Measurements from ENCODE around the gene BACE2. TPM values are rescaled to one million over a fixed set of nuclear protein-coding genes. Genes with fewer than 3 reads are reported as not detected.

Gene BACE2
- total and polyA plus RNA-seq, 2 donors (not counting 1 experiment from before 2014, with no cell fraction given): 18.4 to 40.8 TPM

- Histone ChIP-seq H3K4me2 (replicated peaks; ENCODE audit: low read depth, low read length, poor library complexity, severe bottlenecking) (no peak overlapping the region), H3K36me3 (replicated peaks in 1 of 2; ENCODE audit: control extremely low read depth in 1 of 2, control insufficient read depth in 1 of 2, extremely low read depth in 1 of 2, insufficient read depth in 2 of 2, low read length in 1 of 2) (no peaks in the 10 kb centered on the region), H3K79me2 (ENCODE audit: control insufficient read depth, insufficient read depth, low read length) (no peaks in the 10 kb centered on the region), H4K20me1 (ENCODE audit: control insufficient read depth, insufficient read depth, low read length, poor library complexity, severe bottlenecking) (no peaks in the 10 kb centered on the region), H3K4me1 (ENCODE audit: control insufficient read depth in 2 of 2, insufficient read depth in 2 of 2, low read length in 2 of 2) (peaks cover 8 to 21% of the 10 kb centered on the region in 2 donors), H3K27ac (ENCODE audit: low read length in 2 of 2) (peak overlapping the region in 1 of 2 donors; percentile 43), H3K27me3 (replicated peaks in 1 of 4; ENCODE audit: control extremely low read depth in 1 of 4, control insufficient read depth in 3 of 4, insufficient read depth in 4 of 4, low read length in 3 of 4) (no peaks in the 10 kb centered on the region), H3K4me3 (ENCODE audit: control extremely low read depth in 1 of 5, extremely low read depth in 1 of 5, insufficient read depth in 1 of 5, low read depth in 2 of 5, low read length in 4 of 5) (no peak overlapping the region), H3K9ac (ENCODE audit: low read length) (no peak overlapping the region), H3K9me3 (ENCODE audit: control extremely low read depth in 1 of 3, control insufficient read depth in 2 of 3, insufficient read depth in 1 of 3, low read length in 2 of 3) (peaks cover 1 to 45% (median 20%) of the 10 kb centered on the region in 3 donors), H2AFZ (ENCODE audit: insufficient read depth, low read depth, low read length, poor library complexity, severe bottlenecking) (no peak overlapping the region)
- POLR2A ChIA-PET: no interaction called here
- Mint-ChIP-seq H3K9me3 (ENCODE audit: insufficient read depth) (peaks cover 2% of the 10 kb centered on the region), H3K4me3 (no peak overlapping the region), H3K27me3 (peaks cover 15% of the 10 kb centered on the region), H3K4me1 (peaks cover 16% of the 10 kb centered on the region), H3K27ac (no peak overlapping the region)
- no CpG with 5 or more reads among the region's 1 CpG for WGBS (ENCODE audit: insufficient coverage)
- CTCF ChIA-PET: no interaction called here
- no peak for TF ChIP-seq CTCF (IDR thresholded peaks at IDR 0.05)
- TF ChIP-seq EZH2 (IDR thresholded peaks at IDR 0.05; ENCODE audit: borderline replicate concordance, insufficient read depth, low read depth, low read length, poor library complexity, severe bottlenecking): no peak
- intact Hi-C loops (cut with micrococcal nuclease): no loop called here
- ATAC-seq (ENCODE audit: low read depth): no peak
- peak; percentile 17 for DNase-seq
These were observed 15.8 kb upstream of the BACE2 start for GRCh38 chr21:41152147-41152546.

- H3K27ac Mint-ChIP-seq: no peak overlapping the region
- H3K4me1 Mint-ChIP-seq: peaks cover 10% of the 10 kb centered on the region
- Histone ChIP-seq H3K36me3 (replicated peaks in 1 of 2; ENCODE audit: control extremely low read depth in 1 of 2, control insufficient read depth in 1 of 2, extremely low read depth in 1 of 2, insufficient read depth in 2 of 2, low read length in 1 of 2) (no peaks in the 10 kb centered on the region), H3K27ac (ENCODE audit: low read length in 2 of 2) (no peak overlapping the region), H2AFZ (ENCODE audit: insufficient read depth, low read depth, low read length, poor library complexity, severe bottlenecking) (no peak overlapping the region), H3K9ac (ENCODE audit: low read length) (no peak overlapping the region), H3K4me3 (ENCODE audit: control extremely low read depth in 1 of 5, extremely low read depth in 1 of 5, insufficient read depth in 1 of 5, low read depth in 2 of 5, low read length in 4 of 5) (no peak overlapping the region), H3K9me3 (ENCODE audit: control extremely low read depth in 1 of 3, control insufficient read depth in 2 of 3, insufficient read depth in 1 of 3, low read length in 2 of 3) (peaks cover 1 to 43% (median 24%) of the 10 kb centered on the region in 3 donors), H3K4me2 (replicated peaks; ENCODE audit: low read depth, low read length, poor library complexity, severe bottlenecking) (no peak overlapping the region), H3K27me3 (replicated peaks in 1 of 4; ENCODE audit: control extremely low read depth in 1 of 4, control insufficient read depth in 3 of 4, insufficient read depth in 4 of 4, low read length in 3 of 4) (no peaks in the 10 kb centered on the region), H4K20me1 (ENCODE audit: control insufficient read depth, insufficient read depth, low read length, poor library complexity, severe bottlenecking) (no peaks in the 10 kb centered on the region), H3K4me1 (ENCODE audit: control insufficient read depth in 2 of 2, insufficient read depth in 2 of 2, low read length in 2 of 2) (peaks cover 7 to 10% of the 10 kb centered on the region in 2 donors), H3K79me2 (ENCODE audit: control insufficient read depth, insufficient read depth, low read length) (no peaks in the 10 kb centered on the region)
- TF ChIP-seq CTCF (IDR thresholded peaks at IDR 0.05) (no peak), EZH2 (IDR thresholded peaks at IDR 0.05; ENCODE audit: borderline replicate concordance, insufficient read depth, low read depth, low read length, poor library complexity, severe bottlenecking) (no peak)
- ChIA-PET POLR2A (no interaction called here), CTCF (no interaction called here)
- DNase-seq: no peak
- H3K27me3 Mint-ChIP-seq: peaks cover 20% of the 10 kb centered on the region
- intact Hi-C loops (cut with micrococcal nuclease): no loop called here
- H3K4me3 Mint-ChIP-seq: no peak overlapping the region
- H3K9me3 Mint-ChIP-seq (ENCODE audit: insufficient read depth): peaks cover 5% of the 10 kb centered on the region
- no peak for ATAC-seq (ENCODE audit: low read depth)
These were observed 14.5 kb upstream of the BACE2 start for GRCh38 chr21:41153443-41153842.
